A549 (cell line): ENCODE data around the gene SEMA7A. TPM values are rescaled to one million over a fixed set of nuclear protein-coding genes. Genes with fewer than 3 reads are reported as not detected.
A peak's percentile ranks its signal among the peaks of the same experiment; 100 is the strongest.

Experiments used
- ATAC-seq, 2 experiments: fragments of 200-7000 bp in 1 of 2; fragments of >200 bp in 1 of 2; cut with Nextera tagmentation in 1 of 2; cut with Tn5 transposase in 1 of 2; 3 replicates each; pipeline versions ENCODE4 v1.8.0 to v1.9.1; 2018 to 2020; ENCODE audit warnings: mild to moderate bottlenecking in 1 of 2, moderate library complexity in 1 of 2
- CTCF ChIA-PET: fragments of 300-600 bp; sonication (Branson Sonifier 250); formaldehyde crosslinking; extraction: SDS; loops from one replicate; lab custom pipeline; 2021; ENCODE audit warnings: antibody characterized with exemption, inconsistent platforms; lab: Yijun Ruan, JAX
- POLR2A ChIA-PET: fragments of 350-600 bp; formaldehyde crosslinking; extraction: SDS; loops from one replicate; lab custom pipeline; 2021; ENCODE audit warnings: antibody characterized with exemption, inconsistent platforms; lab: Yijun Ruan, JAX
- DNase-seq, 2 experiments: peaks; one replicate each; pipeline versions ENCODE4 v3.0.0 to v3.0.0-alpha.2; 2011 to 2016; ENCODE audit warnings: low read depth in 1 of 2, low spot score in 1 of 2
- FAIRE-seq: peaks from 2 replicates; lab custom pipeline; 2011; peaks lifted over from hg19 to GRCh38; lab: Jason Lieb, UNC
- H3K27ac ChIP-seq, 2 experiments: fragments of >200 bp; sonication (Bioruptor Twin); formaldehyde crosslinking; 3 replicates each; pipeline ENCODE4 v1.5.1; 2016 to 2017
- H3K4me1 ChIP-seq: fragments of >200 bp; sonication (Bioruptor Twin); formaldehyde crosslinking; 3 replicates; pipeline ENCODE4 v1.6.1; 2016
- H3K4me2 ChIP-seq: fragments of >200 bp; sonication (Bioruptor Twin); formaldehyde crosslinking; 3 replicates; pipeline ENCODE4 v1.6.1; 2016
- H3K4me3 ChIP-seq: fragments of >200 bp; sonication (Bioruptor Twin); formaldehyde crosslinking; 3 replicates; pipeline ENCODE4 v1.5.1; 2016
- H3K9me3 ChIP-seq: fragments of >200 bp; sonication (Bioruptor Twin); formaldehyde crosslinking; 3 replicates; pipeline ENCODE4 v1.6.1; 2016
- CBX2 ChIP-seq: fragments of 200-600 bp; sonication (generic); IDR thresholded peaks from 2 replicates; pipeline ENCODE4 v1.6.1; 2016; ENCODE audit warnings: low read depth, mild to moderate bottlenecking, borderline replicate concordance
- EHF ChIP-seq: fragments of 250-450 bp; sonication (Bioruptor Pico); IDR thresholded peaks from 2 replicates; pipeline ENCODE4 v1.5.0; 2020; ENCODE audit warnings: mild to moderate bottlenecking
- EHMT2 ChIP-seq: fragments of 200-600 bp; sonication (generic); IDR thresholded peaks from 2 replicates; pipeline ENCODE4 v1.6.1; 2016; ENCODE audit warnings: antibody characterized with exemption, low read depth, mild to moderate bottlenecking, moderate library complexity
- ESRRA ChIP-seq: fragments of 150-350 bp; IDR thresholded peaks from 2 replicates; pipeline ENCODE4 v1.6.1; 2014; ENCODE audit warnings: mild to moderate bottlenecking, low read length, borderline replicate concordance
- FOSB ChIP-seq: fragments of 250-450 bp; sonication (Bioruptor Pico); IDR thresholded peaks from 2 replicates; pipeline ENCODE4 v1.5.0; 2020; ENCODE audit warnings: mild to moderate bottlenecking, moderate library complexity
- FOSL2 ChIP-seq, 2 experiments: fragments of 450-650 bp in 1 of 2; fragments of >200 bp in 1 of 2; sonication (Bioruptor Twin) in 1 of 2; formaldehyde crosslinking; IDR thresholded peaks; 2 replicates each; pipeline versions ENCODE4 v1.5.0 to v1.6.1; 2016 to 2020; ENCODE audit warnings: mild to moderate bottlenecking in 1 of 2, moderate library complexity in 1 of 2
- FOXS1 ChIP-seq: fragments of 250-450 bp; sonication (Bioruptor Pico); IDR thresholded peaks from 2 replicates; pipeline ENCODE4 v1.5.0; 2020; ENCODE audit warnings: mild to moderate bottlenecking, moderate library complexity
- HDAC2 ChIP-seq: fragments of 200-600 bp; sonication (generic); IDR thresholded peaks from 2 replicates; pipeline ENCODE4 v1.6.1; 2016
- HOXB13 ChIP-seq: fragments of 250-450 bp; sonication (Bioruptor Pico); IDR thresholded peaks from 2 replicates; pipeline ENCODE4 v1.5.0; 2020; ENCODE audit warnings: low read depth, mild to moderate bottlenecking, moderate library complexity
- HOXB5 ChIP-seq: fragments of 250-450 bp; sonication (Bioruptor Pico); IDR thresholded peaks from 2 replicates; pipeline ENCODE4 v1.5.0; 2020; ENCODE audit warnings: mild to moderate bottlenecking, moderate library complexity
- MAFK ChIP-seq: fragments of 450-650 bp; IDR thresholded peaks from 2 replicates; pipeline ENCODE4 v1.6.1; 2014; ENCODE audit not compliant: partially characterized antibody
- MAZ ChIP-seq: fragments of 150-350 bp; IDR thresholded peaks from 2 replicates; pipeline ENCODE4 v1.6.1; 2014; ENCODE audit warnings: antibody characterized with exemption, low read depth, low read length, borderline replicate concordance
- MYC ChIP-seq: IDR thresholded peaks from 2 replicates; pipeline ENCODE4 v1.6.1; 2012; ENCODE audit warnings: mild to moderate bottlenecking, inconsistent platforms, low read length, improper control_type of control experiment, borderline replicate concordance
- NR3C1 ChIP-seq: fragments of >200 bp; sonication (Bioruptor Twin); formaldehyde crosslinking; IDR thresholded peaks from 3 replicates; pipeline ENCODE4 v1.6.1; 2017
- RAD21 ChIP-seq, 2 experiments: fragments of >200 bp in 1 of 2; sonication (Bioruptor Twin) in 1 of 2; formaldehyde crosslinking in 1 of 2; IDR thresholded peaks in 1 of 2; conservative IDR thresholded peaks in 1 of 2; 2 replicates in 1 of 2; 3 replicates in 1 of 2; pipeline ENCODE4 v1.6.1; 2012 to 2018; ENCODE audit warnings: inconsistent platforms in 1 of 2
- RCOR1 ChIP-seq: fragments of 150-350 bp; IDR thresholded peaks from 2 replicates; pipeline ENCODE4 v1.6.1; 2014; ENCODE audit warnings: antibody characterized with exemption, low read length, low read depth
- RFX5 ChIP-seq: fragments of 450-650 bp; IDR thresholded peaks from 2 replicates; pipeline ENCODE4 v1.7.1; 2014; ENCODE audit warnings: antibody characterized with exemption, mild to moderate bottlenecking, moderate library complexity
- RNF2 ChIP-seq: fragments of 200-600 bp; sonication (generic); IDR thresholded peaks from 2 replicates; pipeline ENCODE4 v1.6.1; 2016; ENCODE audit warnings: low read depth, mild to moderate bottlenecking, antibody characterized with exemption, moderate library complexity, borderline replicate concordance
- TP53 ChIP-seq: fragments of 250-450 bp; sonication (Bioruptor Pico); IDR thresholded peaks from 2 replicates; pipeline ENCODE4 v1.5.0; 2021; ENCODE audit warnings: mild to moderate bottlenecking, moderate library complexity
- ZSCAN20 ChIP-seq: fragments of 250-450 bp; sonication (Bioruptor Pico); IDR thresholded peaks from 2 replicates; pipeline ENCODE4 v1.8.0; 2022; ENCODE audit warnings: mild to moderate bottlenecking, moderate library complexity
- WGBS: methylation state at CpG from one replicate; pipeline ENCODE4 v1.1.6; 2017; ENCODE audit errors: missing lambda C conversion rate; 5-methylcytosine and 5-hydroxymethylcytosine counted together
- polyA plus RNA-seq, 4 experiments: library from polyadenylated mRNA; depleted of rRNA in 3 of 4; stranded (reverse); fragments of >200 nt; fragmentation: RNase III in 1 of 4; extraction: RNeasy Plus Mini Kit Qiagen cat#74134 plus additional on column Dnase treatment in 1 of 4; gene quantifications; 2 replicates in 3 of 4; 3 replicates in 1 of 4; pipeline ENCODE4 v1.2.3, GENCODE V29; 2011 to 2017
- TF ChIP-seq, protein P1 (sequence below): fragments of 450-650 bp; IDR thresholded peaks from 2 replicates; pipeline ENCODE4 v1.6.1; 2014; ENCODE audit warnings: antibody characterized with exemption
- TF ChIP-seq, protein P2 (sequence below): fragments of >200 bp; sonication (Bioruptor Twin); formaldehyde crosslinking; IDR thresholded peaks from 3 replicates; pipeline ENCODE4 v1.6.1; 2016

The SEMA7A gene
- polyA plus RNA-seq, 2 of the 4 experiments (the other 2 are of a cell fraction): 0.44 to 1.2 TPM

DNA sequence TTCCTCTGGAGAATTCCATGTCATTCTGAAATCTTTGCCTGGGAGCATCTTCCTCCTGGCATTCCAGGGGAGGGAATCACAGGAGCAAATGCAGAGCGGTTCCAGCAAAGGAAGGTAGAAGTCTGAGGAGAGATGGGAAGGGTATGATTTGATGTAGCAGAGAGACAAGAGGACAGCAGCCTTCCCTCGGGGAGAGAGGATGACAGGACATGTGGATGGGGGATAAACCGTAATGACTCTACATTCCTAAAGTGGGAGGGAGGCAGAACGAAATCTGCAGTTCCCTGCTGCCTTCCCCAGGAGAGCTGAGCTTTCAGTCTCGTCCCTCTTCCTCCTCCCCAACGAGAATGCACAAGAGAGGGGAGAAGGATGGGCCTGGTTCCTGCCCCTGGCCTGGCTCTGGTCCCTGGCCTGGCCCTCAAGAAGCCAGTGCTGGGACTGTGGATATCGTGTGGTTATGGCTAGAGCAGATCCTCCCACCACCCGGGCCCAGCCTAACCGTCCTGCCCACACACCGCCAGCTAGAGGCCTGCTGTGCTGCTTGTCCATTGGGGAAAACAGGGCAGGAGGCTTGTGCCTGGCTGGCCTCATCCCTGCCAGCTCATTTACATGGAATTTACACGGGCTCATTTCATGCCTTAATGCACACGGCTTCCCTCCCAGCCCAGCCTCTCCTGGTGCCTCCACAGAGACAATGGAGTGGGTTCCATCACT is 26.6 kb downstream of the SEMA7A start:
- POLR2A ChIA-PET: no interaction called here
- Histone ChIP-seq H3K9me3 (no peaks in the 10 kb centered on the region), H3K4me2 (no peak overlapping the region), H3K4me3 (no peak overlapping the region), H3K27ac (peak overlapping the region in 1 of 2 experiments; percentile 55; a peak in 2 of 6 replicates), H3K4me1 (peaks cover 8% of the 10 kb centered on the region; the same call in 1 of the 3 replicates)
- peak; percentile 21 to 31 for DNase-seq
- CTCF ChIA-PET: interaction anchor here (0.8 to 6.8 kb wide), 3 partner anchors 25 to 76 kb away, joined by 5 to 33 read pairs (median 5); no protein-coding TSS in a partner anchor
- FAIRE-seq: no peak
- TF ChIP-seq, protein P1, sequence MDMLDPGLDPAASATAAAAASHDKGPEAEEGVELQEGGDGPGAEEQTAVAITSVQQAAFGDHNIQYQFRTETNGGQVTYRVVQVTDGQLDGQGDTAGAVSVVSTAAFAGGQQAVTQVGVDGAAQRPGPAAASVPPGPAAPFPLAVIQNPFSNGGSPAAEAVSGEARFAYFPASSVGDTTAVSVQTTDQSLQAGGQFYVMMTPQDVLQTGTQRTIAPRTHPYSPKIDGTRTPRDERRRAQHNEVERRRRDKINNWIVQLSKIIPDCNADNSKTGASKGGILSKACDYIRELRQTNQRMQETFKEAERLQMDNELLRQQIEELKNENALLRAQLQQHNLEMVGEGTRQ: no peak
- no peak for TF ChIP-seq NR3C1
- no peak for TF ChIP-seq RAD21 (conservative IDR thresholded peaks at IDR 0.05 in 1 of 2, IDR thresholded peaks at IDR 0.05 in 1 of 2)
- TF ChIP-seq MAFK: no peak
- no peak for TF ChIP-seq ESRRA
- TF ChIP-seq EHMT2: no peak
- WGBS: 48% methylated on average over 10 of the region's 12 CpGs
- peak; percentile 57 to 76 for ATAC-seq

DNA sequence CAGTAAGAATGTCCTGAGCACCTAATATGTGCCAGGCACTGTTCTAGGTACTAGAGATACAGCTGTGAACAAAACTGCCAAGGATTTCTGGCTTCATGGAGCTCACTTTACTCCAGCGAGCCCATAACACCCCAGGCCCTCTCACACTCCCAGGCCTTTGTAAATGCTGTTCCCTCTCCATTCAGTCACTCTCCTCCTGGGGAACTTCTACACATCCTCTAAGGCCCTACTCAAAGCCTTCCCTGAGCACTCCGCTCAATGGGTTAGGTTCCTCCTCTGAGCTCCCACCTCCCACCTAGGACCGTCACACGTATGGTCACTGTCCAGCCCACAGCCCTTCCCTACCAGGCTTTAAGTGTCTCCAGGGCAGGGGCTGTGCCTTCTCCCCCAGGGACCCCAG is 27.2 kb downstream of the SEMA7A start:
- no peak for FAIRE-seq
- no peak for TF ChIP-seq MAFK
- TF ChIP-seq ESRRA: no peak
- TF ChIP-seq HDAC2: no peak
- TF ChIP-seq CBX2: no peak
- no peak for TF ChIP-seq RCOR1

DNA sequence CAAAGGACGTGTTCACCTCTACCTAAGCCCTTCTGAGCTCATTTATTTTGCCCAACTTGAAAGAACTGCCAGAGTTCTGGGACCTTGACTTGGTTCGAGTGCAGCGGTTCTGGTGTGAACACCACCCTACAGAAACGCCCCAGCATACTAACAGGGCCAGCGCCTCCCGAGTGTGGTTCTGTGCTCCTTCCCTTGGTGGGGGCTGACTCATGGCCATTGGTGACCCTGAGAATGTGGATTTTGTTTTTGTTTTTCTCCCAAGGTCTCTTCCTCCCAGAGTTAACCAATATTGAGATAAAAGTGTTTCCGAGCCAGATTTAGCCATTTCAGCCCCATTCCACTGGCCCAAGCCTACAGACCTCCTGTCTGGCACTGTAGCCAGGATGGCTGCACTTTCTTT is 27.9 kb downstream of the SEMA7A start:
- Histone ChIP-seq H3K27ac (no peak overlapping the region), H3K4me2 (no peak overlapping the region), H3K4me3 (no peak overlapping the region), H3K4me1 (peaks cover 8% of the 10 kb centered on the region; the same call in 1 of the 3 replicates), H3K9me3 (no peaks in the 10 kb centered on the region)
- WGBS: 79% methylated on average over 6 of the region's 7 CpGs
- ATAC-seq (no peak), FAIRE-seq (no peak), DNase-seq (no peak)
- TF ChIP-seq FOSL2 (IDR thresholded peaks at IDR 0.05): no peak
- TF ChIP-seq FOSL2 (CRISPR knock-in tag; IDR thresholded peaks at IDR 0.05): no peak
- TF ChIP-seq FOXS1: no peak
- TF ChIP-seq HOXB5 (CRISPR knock-in tag): no peak
- TF ChIP-seq ZSCAN20: no peak
- TF ChIP-seq MYC: no peak
- no peak for TF ChIP-seq FOSB (CRISPR knock-in tag)
- TF ChIP-seq RNF2: no peak
- no peak for TF ChIP-seq RFX5
- TF ChIP-seq HOXB13 (CRISPR knock-in tag): no peak
- no peak for TF ChIP-seq TP53
- TF ChIP-seq NR3C1: no peak
- TF ChIP-seq MAZ: no peak
- no peak for TF ChIP-seq EHF (CRISPR knock-in tag)
- TF ChIP-seq, protein P2, sequence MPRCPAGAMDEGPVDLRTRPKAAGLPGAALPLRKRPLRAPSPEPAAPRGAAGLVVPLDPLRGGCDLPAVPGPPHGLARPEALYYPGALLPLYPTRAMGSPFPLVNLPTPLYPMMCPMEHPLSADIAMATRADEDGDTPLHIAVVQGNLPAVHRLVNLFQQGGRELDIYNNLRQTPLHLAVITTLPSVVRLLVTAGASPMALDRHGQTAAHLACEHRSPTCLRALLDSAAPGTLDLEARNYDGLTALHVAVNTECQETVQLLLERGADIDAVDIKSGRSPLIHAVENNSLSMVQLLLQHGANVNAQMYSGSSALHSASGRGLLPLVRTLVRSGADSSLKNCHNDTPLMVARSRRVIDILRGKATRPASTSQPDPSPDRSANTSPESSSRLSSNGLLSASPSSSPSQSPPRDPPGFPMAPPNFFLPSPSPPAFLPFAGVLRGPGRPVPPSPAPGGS: no peak
- TF ChIP-seq HDAC2: no peak
- ChIA-PET CTCF (interaction anchor here (0.8 to 6.8 kb wide), 4 partner anchors 24 to 78 kb away, joined by 3 to 33 read pairs (median 5); no protein-coding TSS in a partner anchor), POLR2A (no interaction called here)

More for the DNA sequence above, 27.2 kb downstream of the SEMA7A start:
- Histone ChIP-seq H3K4me2 (no peak overlapping the region), H3K9me3 (no peaks in the 10 kb centered on the region), H3K4me3 (no peak overlapping the region), H3K4me1 (peaks cover 8% of the 10 kb centered on the region; the same call in 1 of the 3 replicates), H3K27ac (no peak overlapping the region; a peak in 1 of 6 replicates)
- DNase-seq (no peak), ATAC-seq (no peak)
- ChIA-PET POLR2A (no interaction called here), CTCF (interaction anchor here (0.8 to 6.8 kb wide), 4 partner anchors 25 to 77 kb away, joined by 3 to 33 read pairs (median 5); no protein-coding TSS in a partner anchor)
- WGBS: 94% methylated on average over 3 of the region's 4 CpGs
